Stomach (tissue), 9 donors: ENCODE data around the gene RYR3. TPM values are rescaled to one million over a fixed set of nuclear protein-coding genes. Genes with fewer than 3 reads are reported as not detected.

ENCODE experiments used
- DNase-seq, 2 donors: peaks; one replicate each; pipeline versions ENCODE4 v3.0.0 to v3.0.0-alpha.2; 2013 to 2019
- H3K27ac ChIP-seq, 5 donors: fragments of 200-600 bp in 4 of 5; sonication (generic) in 4 of 5; one replicate each; pipeline ENCODE4 v1.5.1; 2013 to 2019; ENCODE audit warnings: mild to moderate bottlenecking in 1 of 5, moderate library complexity in 1 of 5
- H3K27me3 ChIP-seq, 3 donors: fragments of 200-600 bp; sonication (generic); one replicate each; pipeline ENCODE4 v1.5.1; 2017 to 2019; ENCODE audit warnings: mixed run types in 1 of 3
- H3K36me3 ChIP-seq, 4 donors: fragments of 200-600 bp; sonication (generic); 1 replicate in 3 of 4; 2 replicates in 1 of 4; pipeline ENCODE4 v1.5.1; 2016 to 2019
- H3K4me1 ChIP-seq, 4 donors: fragments of 200-600 bp; sonication (generic); one replicate each; pipeline ENCODE4 v1.5.1; 2016 to 2019
- H3K4me3 ChIP-seq, 4 donors: fragments of 200-600 bp; sonication (generic) in 3 of 4; one replicate each; pipeline ENCODE4 v1.5.1; 2016 to 2019; ENCODE audit warnings: mild to moderate bottlenecking in 1 of 4
- H3K9me3 ChIP-seq, 4 donors: fragments of 200-600 bp; sonication (generic); one replicate each; pipeline ENCODE4 v1.5.1; 2016 to 2019
- CTCF ChIP-seq, 7 experiments: fragments of 450-650 bp in 4 of 7; fragments of 200-600 bp in 3 of 7; sonication (generic) in 3 of 7; IDR thresholded peaks; one replicate each; pipeline ENCODE4 v1.5.1; 2016 to 2019; ENCODE audit warnings: antibody characterized with exemption in 7 of 7, control low read depth in 2 of 7, mild to moderate bottlenecking in 1 of 7
- EP300 ChIP-seq: sonication (generic); formaldehyde crosslinking; IDR thresholded peaks from one replicate; pipeline ENCODE4 v1.6.1; 2017; ENCODE audit warnings: antibody characterized with exemption
- POLR2A ChIP-seq, 4 donors: fragments of 450-650 bp; IDR thresholded peaks; one replicate each; pipeline ENCODE4 v1.6.1; 2016; ENCODE audit warnings: antibody characterized with exemption in 4 of 4, control low read depth in 2 of 4, mild to moderate bottlenecking in 1 of 4, moderate library complexity in 1 of 4
- POLR2AphosphoS5 ChIP-seq, 3 donors: sonication (generic); formaldehyde crosslinking; IDR thresholded peaks; one replicate each; pipeline ENCODE4 v1.6.1; 2016; ENCODE audit warnings: antibody characterized with exemption in 3 of 3
- WGBS, 5 donors: extraction: QIAGEN DNeasy Blood & Tissue Kit in 3 of 5; methylation state at CpG; one replicate each; pipeline versions ENCODE4 v1.1.5 to v1.1.7; 2013 to 2018; 5-methylcytosine and 5-hydroxymethylcytosine counted together
- intact Hi-C: fragments of 100-400 bp; cut with DNase I; formaldehyde crosslinking; loops from one replicate; pipeline ENCODE4 v1.15.1; 2023; ENCODE audit warnings: low total_unique reads
- polyA plus RNA-seq, 3 donors: library from polyadenylated mRNA; stranded (reverse); fragments of 200-250 nt; gene quantifications; one replicate each; pipeline ENCODE4 v1.2.3, GENCODE V29; 2013
- total RNA-seq, 5 donors: library from RNA; depleted of rRNA; stranded (reverse); fragments of >200 nt; gene quantifications; one replicate each; pipeline versions ENCODE4 v1.1.0 to v1.2.3, GENCODE V29; 2014 to 2016
- donor health status: healthy with polysubstance abuse.
- donor health status: Bipolar disorder and iron deficiency.
- donor health status: healthy.

RYR3 gene
- total and polyA plus RNA-seq, 8 donors, result 0.12 to 36.2 (median 4.0) TPM

GRCh38 chr15:33655488-33655887, 344.7 kb downstream of the RYR3 start:
- Histone ChIP-seq H3K27ac (no peak overlapping the region), H3K9me3 (no peaks in the 10 kb centered on the region), H3K27me3 (no peaks in the 10 kb centered on the region), H3K4me1 (no peaks in the 10 kb centered on the region), H3K36me3 (no peaks in the 10 kb centered on the region), H3K4me3 (no peak overlapping the region)
- WGBS, 5 donors, result 49 to 68% (median 65%) methylated on average over 5 of the region's 5 CpGs
- no peak for DNase-seq
- TF ChIP-seq POLR2A (IDR thresholded peaks at IDR 0.05) (no peak), EP300 (no peak), CTCF (IDR thresholded peaks at IDR 0.05) (no peak), POLR2AphosphoS5 (IDR thresholded peaks at IDR 0.05) (no peak)
- intact Hi-C loops, result no loop called here

- no peaks in the 10 kb centered on the region for H3K36me3 ChIP-seq
- H3K27me3 ChIP-seq, result no peaks in the 10 kb centered on the region
- H3K27ac ChIP-seq, result no peak overlapping the region
- TF ChIP-seq CTCF (IDR thresholded peaks at IDR 0.05) (no peak), POLR2A (IDR thresholded peaks at IDR 0.05) (no peak), POLR2AphosphoS5 (IDR thresholded peaks at IDR 0.05) (no peak), EP300 (no peak)
- no peaks in the 10 kb centered on the region for H3K9me3 ChIP-seq
- no peak overlapping the region for H3K4me3 ChIP-seq
- no peaks in the 10 kb centered on the region for H3K4me1 ChIP-seq
- 75 to 84% (median 76%) methylated on average over 6 of the region's 6 CpGs for WGBS, 5 donors
- no peak for DNase-seq
- intact Hi-C loops, result no loop called here
Observed at GRCh38 chr15:33656168-33656567, 345.4 kb downstream of the RYR3 start.

GRCh38 chr15:33660151-33660550, 349.4 kb downstream of the RYR3 start:
- Histone ChIP-seq H3K27me3 (no peaks in the 10 kb centered on the region), H3K4me3 (no peak overlapping the region), H3K4me1 (no peaks in the 10 kb centered on the region), H3K9me3 (no peaks in the 10 kb centered on the region), H3K27ac (no peak overlapping the region), H3K36me3 (peaks cover 0 to 22% (median 0%) of the 10 kb centered on the region in 4 donors)
- WGBS, 5 donors, result 88 to 94% (median 89%) methylated on average over 16 of the region's 16 CpGs
- intact Hi-C loops, result no loop called here
- no peak for DNase-seq
- no peak for TF ChIP-seq POLR2AphosphoS5 (IDR thresholded peaks at IDR 0.05)
- TF ChIP-seq EP300, result no peak
- TF ChIP-seq CTCF (IDR thresholded peaks at IDR 0.05), result no peak
- no peak for TF ChIP-seq POLR2A (IDR thresholded peaks at IDR 0.05)

GRCh38 chr15:33662014-33662413, 351.2 kb downstream of the RYR3 start:
- Histone ChIP-seq H3K4me1 (no peaks in the 10 kb centered on the region), H3K4me3 (no peak overlapping the region), H3K9me3 (no peaks in the 10 kb centered on the region), H3K27ac (no peak overlapping the region), H3K27me3 (no peaks in the 10 kb centered on the region), H3K36me3 (peaks cover 0 to 22% (median 0%) of the 10 kb centered on the region in 4 donors)
- no peak for DNase-seq
- intact Hi-C loops, result no loop called here
- 89 to 91% (median 90%) methylated on average over 14 of the region's 14 CpGs for WGBS, 5 donors
- TF ChIP-seq POLR2AphosphoS5 (IDR thresholded peaks at IDR 0.05), result no peak
- no peak for TF ChIP-seq POLR2A (IDR thresholded peaks at IDR 0.05)
- no peak for TF ChIP-seq CTCF (IDR thresholded peaks at IDR 0.05)
- TF ChIP-seq EP300, result no peak
